GM21576 (cell line): ENCODE measurements around the gene TFDP2.
"Not testable (repeated sequence)": the region's sequence is repeated elsewhere in the genome, so short reads cannot be mapped to it uniquely, and the experiment has no call there.

Experiments
- ATAC-seq: cut with Tn5 transposase; IDR thresholded peaks from one replicate; pipeline ENCODE4 v1.9.1; 2021; ENCODE audit warnings: mild to moderate bottlenecking, moderate library complexity; ENCODE audit not compliant: unreplicated experiment

The TFDP2 gene

GRCh38 chr3:142026333-142026732 lies 123.0 kb downstream of the TFDP2 start:
- ATAC-seq, result no peak

- ATAC-seq, result peak; percentile 78
These were observed 127.0 kb downstream of the TFDP2 start for GRCh38 chr3:142022381-142022780.

- no peak for ATAC-seq
These were observed 128.2 kb downstream of the TFDP2 start for GRCh38 chr3:142021127-142021526.

- peak; percentile 61 for ATAC-seq
These were observed 129.5 kb downstream of the TFDP2 start for GRCh38 chr3:142019794-142020320.

- ATAC-seq, result no peak
These were observed 135.4 kb downstream of the TFDP2 start for GRCh38 chr3:142013993-142014392.

GRCh38 chr3:142013326-142013980 lies 135.9 kb downstream of the TFDP2 start:
- ATAC-seq, result no peak

- ATAC-seq, result no peak
These were observed 140.3 kb downstream of the TFDP2 start for GRCh38 chr3:142009029-142009428.

- ATAC-seq, result no peak
These were observed 141.5 kb downstream of the TFDP2 start for GRCh38 chr3:142007710-142008399.

GRCh38 chr3:142004957-142005356 lies 144.4 kb downstream of the TFDP2 start:
- not testable (repeated sequence) for ATAC-seq

GRCh38 chr3:142004025-142004424 lies 145.3 kb downstream of the TFDP2 start:
- no peak for ATAC-seq

- ATAC-seq, result no peak
These were observed 146.1 kb downstream of the TFDP2 start for GRCh38 chr3:142003291-142003690.

GRCh38 chr3:142000325-142000870 lies 148.9 kb downstream of the TFDP2 start:
- ATAC-seq, result no peak

GRCh38 chr3:141998669-141999290 lies 150.6 kb downstream of the TFDP2 start:
- no peak for ATAC-seq

- no peak for ATAC-seq
These were observed 152.9 kb downstream of the TFDP2 start for GRCh38 chr3:141996437-141996836.

GRCh38 chr3:141994856-141995255 lies 154.5 kb downstream of the TFDP2 start:
- ATAC-seq, result no peak

GRCh38 chr3:141992512-141992911 lies 156.8 kb downstream of the TFDP2 start:
- ATAC-seq, result peak; percentile 63

- no peak for ATAC-seq
These were observed 162.7 kb downstream of the TFDP2 start for GRCh38 chr3:141986548-141987107.

- no peak for ATAC-seq
These were observed 168.3 kb downstream of the TFDP2 start for GRCh38 chr3:141981084-141981483.

GRCh38 chr3:141979050-141979671 lies 170.2 kb downstream of the TFDP2 start:
- ATAC-seq, result no peak

- ATAC-seq, result not testable (repeated sequence)
These were observed 174.6 kb downstream of the TFDP2 start for GRCh38 chr3:141974777-141975176.

- ATAC-seq, result no peak
These were observed 176.9 kb downstream of the TFDP2 start for GRCh38 chr3:141972399-141972798.
